PFSK-1 (cell line): ENCODE results near the gene DLG4.

Experiments used
- POLR2AphosphoS5 ChIP-seq: IDR thresholded peaks from 2 replicates; pipeline ENCODE4 v1.6.1; 2012; ENCODE audit warnings: low read depth, mild to moderate bottlenecking, control low read depth, low read length, moderate library complexity
- REST ChIP-seq, 2 experiments: IDR thresholded peaks; 2 replicates each; pipeline versions ENCODE4 v1.6.1 to v1.8.0; 2011 to 2012; ENCODE audit warnings: low read depth in 2 of 2, low read length in 2 of 2, control low read depth in 1 of 2, inconsistent platforms in 1 of 2, mild to moderate bottlenecking in 1 of 2, moderate library complexity in 1 of 2; ENCODE audit not compliant: insufficient read depth in 1 of 2
- SIN3A ChIP-seq: IDR thresholded peaks from 2 replicates; pipeline ENCODE4 v1.6.1; 2012; ENCODE audit warnings: mild to moderate bottlenecking, low read length, moderate library complexity, borderline replicate concordance; ENCODE audit not compliant: insufficient read depth

GRCh38 chr17:7211491-7212273 is 8.0 kb downstream of the DLG4 start:
- TF ChIP-seq REST (IDR thresholded peaks at IDR 0.05; ENCODE audit: insufficient read depth in 1 of 2, low read depth in 2 of 2, low read length in 2 of 2) (no peak), POLR2AphosphoS5 (no peak), SIN3A (no peak)
